GM18505 (cell line): ENCODE results near the gene ZER1.
"Not testable (repeated sequence)": the region's sequence is repeated elsewhere in the genome, so short reads cannot be mapped to it uniquely, and the experiment has no call there.

Experiments
- ATAC-seq: cut with Tn5 transposase; IDR thresholded peaks from one replicate; pipeline ENCODE4 v1.9.1; 2021; ENCODE audit not compliant: unreplicated experiment
- POLR2A ChIP-seq: IDR thresholded peaks from 4 replicates; pipeline ENCODE4 v1.6.1; 2011; ENCODE audit warnings: borderline replicate concordance; ENCODE audit not compliant: insufficient read depth, insufficient read length; ENCODE audit errors: extremely low read depth

Gene ZER1

GRCh38 chr9:128712451-128713410 is 59.0 kb downstream of the ZER1 start:
- ATAC-seq = no peak
- no peak for TF ChIP-seq POLR2A

- ATAC-seq = no peak
These were observed 64.3 kb downstream of the ZER1 start for GRCh38 chr9:128707446-128707845.

GRCh38 chr9:128706671-128707381 is 64.9 kb downstream of the ZER1 start:
- TF ChIP-seq POLR2A = no peak
- ATAC-seq = no peak

More at GRCh38 chr9:128707446-128707845, 64.3 kb downstream of the ZER1 start:
- no peak for TF ChIP-seq POLR2A

- no peak for TF ChIP-seq POLR2A
- ATAC-seq = no peak
These were observed 65.7 kb downstream of the ZER1 start for GRCh38 chr9:128706045-128706444.

- ATAC-seq = no peak
These were observed 66.4 kb downstream of the ZER1 start for GRCh38 chr9:128705051-128705965.

GRCh38 chr9:128704356-128704670 is 67.4 kb downstream of the ZER1 start:
- no peak for ATAC-seq
- no peak for TF ChIP-seq POLR2A

More at GRCh38 chr9:128705051-128705965, 66.4 kb downstream of the ZER1 start:
- no peak for TF ChIP-seq POLR2A

GRCh38 chr9:128703616-128704355 is 67.9 kb downstream of the ZER1 start:
- no peak for TF ChIP-seq POLR2A
- no peak for ATAC-seq

GRCh38 chr9:128702949-128703615 is 68.6 kb downstream of the ZER1 start:
- TF ChIP-seq POLR2A = no peak
- peak; percentile 23 for ATAC-seq

GRCh38 chr9:128702445-128702948 is 69.2 kb downstream of the ZER1 start, which contains the start of gene PKN3:
TSS of gene PKN3 (plus strand) at chr9:128702503. CDS start at chr9:128702916, 413 bp downstream.
- TF ChIP-seq POLR2A = peak; percentile 51
- ATAC-seq = peak; percentile 66

GRCh38 chr9:128701227-128701854 is 70.4 kb downstream of the ZER1 start:
- TF ChIP-seq POLR2A = no peak
- no peak for ATAC-seq

GRCh38 chr9:128699096-128699795 is 72.5 kb downstream of the ZER1 start:
- not testable (repeated sequence) for ATAC-seq
